M059J (cell line): ENCODE data around the gene EIF5. TPM values are rescaled to one million over a fixed set of nuclear protein-coding genes. Genes with fewer than 3 reads are reported as not detected.
A peak's percentile ranks its signal among the peaks of the same experiment; 100 is the strongest.

Experiments used
- DNase-seq: peaks from one replicate; pipeline ENCODE4 v3.0.0-alpha.2; 2012; ENCODE audit warnings: low read depth
- total RNA-seq: library from RNA; depleted of rRNA; stranded (reverse); fragments of >200 nt; shearing (Covaris generic); gene quantifications from 2 replicates; pipeline ENCODE4 v1.2.3, GENCODE V29; 2014; rRNA removed

EIF5 gene
- total RNA-seq, 1 experiment from 2014 or later, result 98.4 TPM

- peak; percentile 24 for DNase-seq
These were observed 59.9 kb downstream of the EIF5 start for GRCh38 chr14:103393676-103394626.

Other genes with a start within 250 kb of the EIF5 start
- gene EXOC3L4, start 239.5 kb upstream of the EIF5 start, total RNA-seq, result not detected in 2 replicates
- gene TNFAIP2, start 210.8 kb upstream of the EIF5 start, total RNA-seq, result 89.3 and 135 TPM in 2 replicates
- 27.2 and 40.0 TPM in 2 replicates for gene MARK3, start 51.2 kb downstream of the EIF5 start, total RNA-seq
- 42.2 and 63.3 TPM in 2 replicates for gene CKB, start 188.6 kb downstream of the EIF5 start, total RNA-seq
- 4.8 and 8.1 TPM in 2 replicates for gene TRMT61A, start 195.0 kb downstream of the EIF5 start, total RNA-seq
- gene BAG5, start 228.4 kb downstream of the EIF5 start, total RNA-seq, result 18.6 and 22.6 TPM in 2 replicates
- gene COA8, start 228.7 kb downstream of the EIF5 start, total RNA-seq, result 17.7 and 30.7 TPM in 2 replicates